Measurements from ENCODE around the gene ZNF620. TPM values are rescaled to one million over a fixed set of nuclear protein-coding genes. Genes with fewer than 3 reads are reported as not detected.

The ZNF620 gene
- 1 to 10 TPM; 3.3 to 7.4 (median 6.0) TPM for total RNA-seq
- total RNA-seq (2013) = 4.6 TPM

GRCh38 chr3:40505599-40506462 lies at the start of gene ZNF620:
ZNF620 (plus strand) TSS chr3:40506039; CDS start chr3:40506353, 314 bp downstream.
- intact Hi-C loops (cut with micrococcal nuclease) = no loop called here
- TF ChIP-seq CTCF (IDR thresholded peaks at IDR 0.05) = peak; percentile 35
- H3K4me1 Mint-ChIP-seq = peaks cover 8 to 15% of the 10 kb centered on the region in 2 donors
- H3K4me3 Mint-ChIP-seq = peak within 1 kb of the TSS; percentile 93
- 10% methylated on average over 44 of the region's 44 CpGs for WGBS (ENCODE audit: insufficient coverage)
- Histone ChIP-seq H3K27ac (ENCODE audit: low read length) (peak within 1 kb of the TSS; percentile 63), H3K4me1 (ENCODE audit: control insufficient read depth, insufficient read depth, low read length) (peaks cover 6% of the 10 kb centered on the region), H3K4me3 (ENCODE audit: low read length) (peak within 1 kb of the TSS; percentile 90), H3K9me3 (ENCODE audit: control insufficient read depth, insufficient read depth, low read length) (no peaks in the 10 kb centered on the region), H3K36me3 (ENCODE audit: control insufficient read depth, insufficient read depth, low read length) (no peaks in the 10 kb centered on the region), H3K27me3 (ENCODE audit: control insufficient read depth, insufficient read depth, low read length) (no peaks in the 10 kb centered on the region)
- DNase-seq (peak; percentile 35 to 68), ATAC-seq (peak; percentile 81 to 86 (median 84))
- no peaks in the 10 kb centered on the region for H3K27me3 Mint-ChIP-seq (ENCODE audit: low read depth in 2 of 2)
- H3K9me3 Mint-ChIP-seq = no peaks in the 10 kb centered on the region
- peak within 1 kb of the TSS; percentile 81 to 87 for H3K27ac Mint-ChIP-seq
- H3K36me3 Mint-ChIP-seq = no peaks in the 10 kb centered on the region

GRCh38 chr3:40456279-40456939 lies 49.4 kb upstream of the ZNF620 start:
- peak overlapping the region; percentile 77 for H3K4me3 ChIP-seq (ENCODE audit: low read length)
- peaks cover 49 to 54% of the 10 kb centered on the region in 2 donors for H3K4me1 Mint-ChIP-seq

GRCh38 chr3:40456940-40457823 lies 48.7 kb upstream of the ZNF620 start, which contains the start of gene RPL14:
RPL14 (plus strand) TSS chr3:40457339; CDS start chr3:40457472, 133 bp downstream.
- intact Hi-C loops (cut with micrococcal nuclease) = loop anchor here (1.0 to 5.0 kb wide), 2 partner anchors 148 to 1555 kb away; partner anchors contain the start of gene EIF1B

More at GRCh38 chr3:40456279-40456939, 49.4 kb upstream of the ZNF620 start:
- peaks cover 0 to 3% of the 10 kb centered on the region in 2 donors for H3K9me3 Mint-ChIP-seq
- intact Hi-C loops (cut with micrococcal nuclease) = loop anchor here (5.0 kb wide), 1 partner anchor 1556 kb away; no protein-coding TSS in a partner anchor
- Histone ChIP-seq H3K27me3 (ENCODE audit: control insufficient read depth, insufficient read depth, low read length) (no peaks in the 10 kb centered on the region), H3K27ac (ENCODE audit: low read length) (peak overlapping the region; percentile 94), H3K36me3 (ENCODE audit: control insufficient read depth, insufficient read depth, low read length) (peaks cover 29% of the 10 kb centered on the region), H3K9me3 (ENCODE audit: control insufficient read depth, insufficient read depth, low read length) (no peaks in the 10 kb centered on the region), H3K4me1 (ENCODE audit: control insufficient read depth, insufficient read depth, low read length) (peaks cover 30% of the 10 kb centered on the region)
- no peak for DNase-seq
- ATAC-seq = no peak
- H3K4me3 Mint-ChIP-seq = peak overlapping the region; percentile 97
- no peak for TF ChIP-seq CTCF (IDR thresholded peaks at IDR 0.05)
- H3K27me3 Mint-ChIP-seq (ENCODE audit: low read depth in 2 of 2) = no peaks in the 10 kb centered on the region
- peak overlapping the region; percentile 95 to 97 for H3K27ac Mint-ChIP-seq
- peaks cover 5% of the 10 kb centered on the region for H3K36me3 Mint-ChIP-seq
- 59% methylated on average over 29 of the region's 29 CpGs for WGBS (ENCODE audit: insufficient coverage)

More at GRCh38 chr3:40456940-40457823, 48.7 kb upstream of the ZNF620 start, which contains the start of gene RPL14:
- peak; percentile 69 to 84 (median 75) for ATAC-seq
- Mint-ChIP-seq H3K27me3 (ENCODE audit: low read depth in 2 of 2) (no peaks in the 10 kb centered on the region), H3K9me3 (peaks cover 0 to 3% of the 10 kb centered on the region in 2 donors), H3K4me3 (peak within 1 kb of the TSS; percentile 97), H3K4me1 (peaks cover 48 to 50% of the 10 kb centered on the region in 2 donors), H3K36me3 (peaks cover 11% of the 10 kb centered on the region), H3K27ac (peak within 1 kb of the TSS; percentile 95 to 97)
- WGBS (ENCODE audit: insufficient coverage) = under 1% methylated on average over 79 of the region's 79 CpGs
- TF ChIP-seq CTCF (IDR thresholded peaks at IDR 0.05) = no peak
- Histone ChIP-seq H3K27me3 (ENCODE audit: control insufficient read depth, insufficient read depth, low read length) (no peaks in the 10 kb centered on the region), H3K4me1 (ENCODE audit: control insufficient read depth, insufficient read depth, low read length) (peaks cover 29% of the 10 kb centered on the region), H3K4me3 (ENCODE audit: low read length) (peak within 1 kb of the TSS; percentile 77), H3K9me3 (ENCODE audit: control insufficient read depth, insufficient read depth, low read length) (no peaks in the 10 kb centered on the region), H3K27ac (ENCODE audit: low read length) (peak within 1 kb of the TSS; percentile 94), H3K36me3 (ENCODE audit: control insufficient read depth, insufficient read depth, low read length) (peaks cover 37% of the 10 kb centered on the region)
- peak; percentile 92 to 98 for DNase-seq

Data from natural killer cell (primary cell).